ENCODE data around the gene CDRT15L2. TPM values are rescaled to one million over a fixed set of nuclear protein-coding genes. Genes with fewer than 3 reads are reported as not detected.
"Not testable (repeated sequence)": the region's sequence is repeated elsewhere in the genome, so short reads cannot be mapped to it uniquely, and the experiment has no call there.

CDRT15L2 gene
- polyA plus RNA-seq, 3 donors = not detected

DNA sequence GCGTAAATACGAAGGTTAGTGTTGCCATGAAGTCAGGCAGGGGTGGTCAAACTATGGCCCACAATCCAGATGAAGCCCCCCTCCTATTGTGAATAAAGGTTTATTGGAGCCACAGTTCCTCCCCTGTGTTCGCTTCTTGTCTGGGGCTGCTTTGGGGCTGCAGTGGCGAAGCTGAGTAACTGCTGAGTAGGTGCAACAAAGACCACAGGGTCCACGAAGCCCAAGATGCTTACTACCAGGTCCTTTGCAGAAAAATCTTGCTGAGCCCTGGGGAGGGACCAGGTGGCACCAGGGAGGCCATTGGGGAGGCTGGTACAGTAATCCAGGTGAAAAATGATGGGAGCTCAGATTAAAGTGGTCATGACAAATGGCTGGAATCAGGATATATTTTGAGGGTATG lies 21.4 kb upstream of the CDRT15L2 start:
- H3K9me3 Mint-ChIP-seq; intact Hi-C loops (cut with micrococcal nuclease); H3K79me2 ChIP-seq (ENCODE audit: insufficient read depth, low read length); H3K27ac Mint-ChIP-seq; H3K27me3 ChIP-seq (ENCODE audit: control insufficient read depth in 2 of 2, insufficient read depth in 2 of 2, low read length in 2 of 2); H2AFZ ChIP-seq (ENCODE audit: insufficient read depth, low read depth, low read length, poor library complexity, severe bottlenecking); DNase-seq; H4K20me1 ChIP-seq (ENCODE audit: insufficient read depth, low read length); H3K4me1 Mint-ChIP-seq; H3K4me3 ChIP-seq (replicated peaks in 1 of 3; ENCODE audit: low read depth in 2 of 3, low read length in 3 of 3); H3K4me1 ChIP-seq (ENCODE audit: control insufficient read depth in 1 of 2, insufficient read depth in 2 of 2, low read length in 2 of 2); H3K9ac ChIP-seq (ENCODE audit: insufficient read depth, low read length, poor library complexity, severe bottlenecking); H3K4me2 ChIP-seq (replicated peaks; ENCODE audit: extremely low read depth, low read length, poor library complexity, severe bottlenecking); H3K4me3 Mint-ChIP-seq; H3K36me3 Mint-ChIP-seq; H3K9me3 ChIP-seq (replicated peaks in 1 of 2; ENCODE audit: control insufficient read depth in 1 of 2, insufficient read depth in 1 of 2, low read length in 2 of 2); H3K36me3 ChIP-seq (replicated peaks in 1 of 2; ENCODE audit: control insufficient read depth in 1 of 2, insufficient read depth in 2 of 2, low read length in 2 of 2); H3K27ac ChIP-seq (ENCODE audit: low read depth in 1 of 2, low read length in 2 of 2): not testable (repeated sequence)
- H3K27me3 Mint-ChIP-seq (ENCODE audit: low read depth in 3 of 3) = peaks cover 3 to 16% (median 8%) of the 10 kb centered on the region in 3 donors
- 86% methylated on average over 1 of the region's 5 CpGs for WGBS (ENCODE audit: insufficient coverage)

DNA sequence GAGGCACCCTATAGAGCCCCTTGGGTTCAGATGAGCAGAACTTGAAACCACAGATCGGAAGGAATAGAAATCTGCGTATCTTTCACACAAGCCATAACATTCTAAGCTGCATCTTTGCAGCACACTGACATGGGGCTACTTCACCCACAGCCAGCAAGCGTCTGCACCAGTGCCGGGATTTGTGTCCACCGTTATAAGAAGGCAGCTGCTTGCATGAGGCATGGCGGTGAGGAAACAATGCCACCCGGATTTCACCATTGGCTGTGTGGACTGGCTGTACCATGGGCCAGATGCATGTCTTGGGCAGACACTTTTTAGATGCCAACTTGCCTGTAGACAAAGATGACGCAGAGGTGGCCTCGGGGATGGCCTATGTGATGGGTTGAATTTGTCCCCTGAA lies 20.5 kb upstream of the CDRT15L2 start:
- DNase-seq; H4K20me1 ChIP-seq (ENCODE audit: insufficient read depth, low read length); H3K36me3 ChIP-seq (replicated peaks in 1 of 2; ENCODE audit: control insufficient read depth in 1 of 2, insufficient read depth in 2 of 2, low read length in 2 of 2); H3K27me3 ChIP-seq (ENCODE audit: control insufficient read depth in 2 of 2, insufficient read depth in 2 of 2, low read length in 2 of 2); H3K4me1 Mint-ChIP-seq; H3K9me3 ChIP-seq (replicated peaks in 1 of 2; ENCODE audit: control insufficient read depth in 1 of 2, insufficient read depth in 1 of 2, low read length in 2 of 2); H3K9ac ChIP-seq (ENCODE audit: insufficient read depth, low read length, poor library complexity, severe bottlenecking); H3K27ac ChIP-seq (ENCODE audit: low read depth in 1 of 2, low read length in 2 of 2); H3K4me2 ChIP-seq (replicated peaks; ENCODE audit: extremely low read depth, low read length, poor library complexity, severe bottlenecking); H3K4me3 Mint-ChIP-seq; H3K4me3 ChIP-seq (replicated peaks in 1 of 3; ENCODE audit: low read depth in 2 of 3, low read length in 3 of 3); H2AFZ ChIP-seq (ENCODE audit: insufficient read depth, low read depth, low read length, poor library complexity, severe bottlenecking); H3K27ac Mint-ChIP-seq; H3K79me2 ChIP-seq (ENCODE audit: insufficient read depth, low read length); intact Hi-C loops (cut with micrococcal nuclease); H3K4me1 ChIP-seq (ENCODE audit: control insufficient read depth in 1 of 2, insufficient read depth in 2 of 2, low read length in 2 of 2); H3K36me3 Mint-ChIP-seq; H3K9me3 Mint-ChIP-seq: not testable (repeated sequence)
- H3K27me3 Mint-ChIP-seq (ENCODE audit: low read depth in 3 of 3) = peaks cover 4 to 17% (median 7%) of the 10 kb centered on the region in 3 donors
- WGBS (ENCODE audit: insufficient coverage) = 99% methylated on average over 9 of the region's 9 CpGs

GRCh38 chr17:20562587-20562986 lies 16.9 kb upstream of the CDRT15L2 start:
- no peaks in the 10 kb centered on the region for H3K4me1 ChIP-seq (ENCODE audit: control insufficient read depth in 1 of 2, insufficient read depth in 2 of 2, low read length in 2 of 2)
- TF ChIP-seq, protein P1, sequence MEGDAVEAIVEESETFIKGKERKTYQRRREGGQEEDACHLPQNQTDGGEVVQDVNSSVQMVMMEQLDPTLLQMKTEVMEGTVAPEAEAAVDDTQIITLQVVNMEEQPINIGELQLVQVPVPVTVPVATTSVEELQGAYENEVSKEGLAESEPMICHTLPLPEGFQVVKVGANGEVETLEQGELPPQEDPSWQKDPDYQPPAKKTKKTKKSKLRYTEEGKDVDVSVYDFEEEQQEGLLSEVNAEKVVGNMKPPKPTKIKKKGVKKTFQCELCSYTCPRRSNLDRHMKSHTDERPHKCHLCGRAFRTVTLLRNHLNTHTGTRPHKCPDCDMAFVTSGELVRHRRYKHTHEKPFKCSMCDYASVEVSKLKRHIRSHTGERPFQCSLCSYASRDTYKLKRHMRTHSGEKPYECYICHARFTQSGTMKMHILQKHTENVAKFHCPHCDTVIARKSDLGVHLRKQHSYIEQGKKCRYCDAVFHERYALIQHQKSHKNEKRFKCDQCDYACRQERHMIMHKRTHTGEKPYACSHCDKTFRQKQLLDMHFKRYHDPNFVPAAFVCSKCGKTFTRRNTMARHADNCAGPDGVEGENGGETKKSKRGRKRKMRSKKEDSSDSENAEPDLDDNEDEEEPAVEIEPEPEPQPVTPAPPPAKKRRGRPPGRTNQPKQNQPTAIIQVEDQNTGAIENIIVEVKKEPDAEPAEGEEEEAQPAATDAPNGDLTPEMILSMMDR (IDR thresholded peaks at IDR 0.05) = no peak
- H3K36me3 ChIP-seq (replicated peaks in 1 of 2; ENCODE audit: control insufficient read depth in 1 of 2, insufficient read depth in 2 of 2, low read length in 2 of 2) = no peaks in the 10 kb centered on the region
- Mint-ChIP-seq H3K4me1 (peaks cover 2% of the 10 kb centered on the region), H3K4me3 (no peak overlapping the region), H3K27ac (no peak overlapping the region), H3K9me3 (peaks cover 0 to 4% (median 2%) of the 10 kb centered on the region in 7 donors), H3K27me3 (ENCODE audit: low read depth in 3 of 3) (peaks cover 6 to 18% (median 10%) of the 10 kb centered on the region in 3 donors), H3K36me3 (no peaks in the 10 kb centered on the region)
- H3K9me3 ChIP-seq (replicated peaks in 1 of 2; ENCODE audit: control insufficient read depth in 1 of 2, insufficient read depth in 1 of 2, low read length in 2 of 2) = no peaks in the 10 kb centered on the region
- intact Hi-C loops (cut with micrococcal nuclease) = no loop called here
- H4K20me1 ChIP-seq (ENCODE audit: insufficient read depth, low read length) = no peaks in the 10 kb centered on the region
- H3K79me2 ChIP-seq (ENCODE audit: insufficient read depth, low read length) = no peaks in the 10 kb centered on the region
- H3K4me3 ChIP-seq (replicated peaks in 1 of 3; ENCODE audit: low read depth in 2 of 3, low read length in 3 of 3) = no peak overlapping the region
- H3K27me3 ChIP-seq (ENCODE audit: control insufficient read depth in 2 of 2, insufficient read depth in 2 of 2, low read length in 2 of 2) = no peaks in the 10 kb centered on the region
- 93% methylated on average over 2 of the region's 3 CpGs for WGBS (ENCODE audit: insufficient coverage)
- no peak overlapping the region for H3K9ac ChIP-seq (ENCODE audit: insufficient read depth, low read length, poor library complexity, severe bottlenecking)
- no peak overlapping the region for H2AFZ ChIP-seq (ENCODE audit: insufficient read depth, low read depth, low read length, poor library complexity, severe bottlenecking)
- H3K27ac ChIP-seq (ENCODE audit: low read depth in 1 of 2, low read length in 2 of 2) = no peak overlapping the region
- H3K4me2 ChIP-seq (replicated peaks; ENCODE audit: extremely low read depth, low read length, poor library complexity, severe bottlenecking) = no peak overlapping the region
- no peak for DNase-seq

GRCh38 chr17:20565245-20565644 lies 14.3 kb upstream of the CDRT15L2 start:
- H3K79me2 ChIP-seq (ENCODE audit: insufficient read depth, low read length); intact Hi-C loops (cut with micrococcal nuclease); H3K4me3 ChIP-seq (replicated peaks in 1 of 3; ENCODE audit: low read depth in 2 of 3, low read length in 3 of 3); H3K4me1 ChIP-seq (ENCODE audit: control insufficient read depth in 1 of 2, insufficient read depth in 2 of 2, low read length in 2 of 2); H3K27me3 ChIP-seq (ENCODE audit: control insufficient read depth in 2 of 2, insufficient read depth in 2 of 2, low read length in 2 of 2); H3K4me1 Mint-ChIP-seq; H3K36me3 ChIP-seq (replicated peaks in 1 of 2; ENCODE audit: control insufficient read depth in 1 of 2, insufficient read depth in 2 of 2, low read length in 2 of 2); H3K9me3 ChIP-seq (replicated peaks in 1 of 2; ENCODE audit: control insufficient read depth in 1 of 2, insufficient read depth in 1 of 2, low read length in 2 of 2); H3K27ac Mint-ChIP-seq; H4K20me1 ChIP-seq (ENCODE audit: insufficient read depth, low read length); H3K4me3 Mint-ChIP-seq; H3K4me2 ChIP-seq (replicated peaks; ENCODE audit: extremely low read depth, low read length, poor library complexity, severe bottlenecking); H2AFZ ChIP-seq (ENCODE audit: insufficient read depth, low read depth, low read length, poor library complexity, severe bottlenecking); H3K9ac ChIP-seq (ENCODE audit: insufficient read depth, low read length, poor library complexity, severe bottlenecking); DNase-seq; H3K36me3 Mint-ChIP-seq; H3K9me3 Mint-ChIP-seq; H3K27ac ChIP-seq (ENCODE audit: low read depth in 1 of 2, low read length in 2 of 2): not testable (repeated sequence)
- H3K27me3 Mint-ChIP-seq (ENCODE audit: low read depth in 3 of 3) = peaks cover 6 to 13% (median 6%) of the 10 kb centered on the region in 3 donors
- no CpG with 5 or more reads among the region's 5 CpGs for WGBS (ENCODE audit: insufficient coverage)
